A673 (cell line): ENCODE results near the gene FUZ. TPM values are rescaled to one million over a fixed set of nuclear protein-coding genes. Genes with fewer than 3 reads are reported as not detected.
A peak's percentile ranks its signal among the peaks of the same experiment; 100 is the strongest.

Experiments used
- BruUV-seq: library from RNA; stranded (reverse); fragments of 400-500 nt; replicated peaks from 2 replicates; lab custom pipeline; 2021; lab: Mats Ljungman, UMichigan
- CTCF ChIA-PET: fragments of 300-600 bp; sonication (Branson Sonifier 250); formaldehyde crosslinking; loops from one replicate; lab custom pipeline; 2022; ENCODE audit warnings: antibody characterized with exemption; lab: Charles Lee
- POLR2A ChIA-PET: fragments of 300-600 bp; sonication (Branson Sonifier 250); formaldehyde crosslinking; loops from one replicate; lab custom pipeline; 2022; ENCODE audit warnings: antibody characterized with exemption; ENCODE audit not compliant: low non-redundant PET; lab: Charles Lee
- DNase-seq: peaks from one replicate; pipeline ENCODE4 v3.0.0-alpha.2; 2015; ENCODE audit warnings: low spot score
- H3K27ac ChIP-seq: fragments of 200-600 bp; sonication (generic); 2 replicates; pipeline ENCODE4 v1.5.1; 2016; ENCODE audit warnings: mixed run types, low read depth, mild to moderate bottlenecking, mixed read lengths, antibody characterized with exemption, low read length; ENCODE audit not compliant: poor library complexity, severe bottlenecking
- H3K27me3 ChIP-seq: fragments of 200-600 bp; sonication (generic); replicated peaks from 2 replicates; pipeline ENCODE4 v1.6.1; 2017; ENCODE audit warnings: mixed run types, low read depth, mild to moderate bottlenecking, mixed read lengths, antibody characterized with exemption, low read length; ENCODE audit not compliant: insufficient read depth, poor library complexity
- H3K36me3 ChIP-seq: fragments of 200-600 bp; sonication (generic); 2 replicates; pipeline ENCODE4 v1.6.1; 2016; ENCODE audit warnings: mixed run types, mild to moderate bottlenecking, mixed read lengths, antibody characterized with exemption, low read length; ENCODE audit not compliant: insufficient read depth, poor library complexity, severe bottlenecking
- H3K4me1 ChIP-seq: fragments of 200-600 bp; sonication (generic); 2 replicates; pipeline ENCODE4 v1.6.1; 2017; ENCODE audit warnings: mixed run types, mild to moderate bottlenecking, mixed read lengths, antibody characterized with exemption, low read length; ENCODE audit not compliant: insufficient read depth, poor library complexity, severe bottlenecking
- H3K4me3 ChIP-seq: fragments of 200-600 bp; sonication (generic); 2 replicates; pipeline ENCODE4 v1.5.1; 2016; ENCODE audit warnings: low read depth, mixed run types, mild to moderate bottlenecking, mixed read lengths, low read length; ENCODE audit not compliant: poor library complexity, severe bottlenecking
- H3K9me3 ChIP-seq: fragments of 200-600 bp; sonication (generic); 2 replicates; pipeline ENCODE4 v1.6.1; 2016; ENCODE audit warnings: mixed run types, low read depth, mild to moderate bottlenecking, mixed read lengths, antibody characterized with exemption, low read length; ENCODE audit not compliant: poor library complexity, severe bottlenecking
- CTCF ChIP-seq: fragments of 300-800, 200-600 bp; sonication (generic); conservative IDR thresholded peaks from 2 replicates; pipeline ENCODE4 v1.5.1; 2017; ENCODE audit warnings: low read depth, mild to moderate bottlenecking, antibody characterized with exemption, low read length, moderate library complexity, mixed read lengths
- EZH2 ChIP-seq: fragments of 200-600 bp; sonication (generic); IDR thresholded peaks from 2 replicates; pipeline ENCODE4 v1.6.1; 2017; ENCODE audit warnings: borderline replicate concordance, low read depth, mild to moderate bottlenecking, mixed read lengths, antibody characterized with exemption, low read length; ENCODE audit not compliant: poor library complexity, severe bottlenecking
- intact Hi-C: fragments of 100-400 bp; cut with micrococcal nuclease; formaldehyde crosslinking; loops from one replicate; pipeline ENCODE4 v1.10.0; 2022; ENCODE audit not compliant: unreplicated experiment
- total RNA-seq: library from RNA; stranded (reverse); gene quantifications from 2 replicates; pipeline ENCODE4 v1.2.3, GENCODE V29; 2021

FUZ gene
- total RNA-seq, 1 experiment from 2014 or later, result 53.0 TPM

- ChIA-PET POLR2A (no interaction called here), CTCF (interaction anchor here (0.6 kb wide), 1 partner anchor 172 kb away, joined by 4 read pairs; the partner anchor contains the start of gene PRMT1)
- H3K27me3 ChIP-seq, result no peaks in the 10 kb centered on the region
- no peak for DNase-seq
- H3K4me1 ChIP-seq, result peaks cover 19% of the 10 kb centered on the region
- no TSS peak for BruUV-seq
- peaks cover 9% of the 10 kb centered on the region for H3K9me3 ChIP-seq
- no peak overlapping the region for H3K4me3 ChIP-seq
- intact Hi-C loops, result no loop called here
- no peak for TF ChIP-seq EZH2
- TF ChIP-seq CTCF, result no peak
- H3K27ac ChIP-seq, result no peak overlapping the region
- peaks cover 6% of the 10 kb centered on the region for H3K36me3 ChIP-seq
Measured at GRCh38 chr19:49848938-49849337, 35.8 kb upstream of the FUZ start.

GRCh38 chr19:49847731-49848696 is 34.9 kb upstream of the FUZ start:
- Histone ChIP-seq H3K36me3 (peaks cover 6% of the 10 kb centered on the region), H3K27me3 (no peaks in the 10 kb centered on the region), H3K4me3 (no peak overlapping the region), H3K27ac (no peak overlapping the region), H3K4me1 (peaks cover 11% of the 10 kb centered on the region), H3K9me3 (peaks cover 9% of the 10 kb centered on the region)
- POLR2A ChIA-PET, result interaction anchor here (0.7 kb wide), 1 partner anchor 33 kb away, joined by 4 read pairs; no protein-coding TSS in a partner anchor
- BruUV-seq, result no TSS peak
- intact Hi-C loops, result no loop called here
- TF ChIP-seq EZH2 (no peak), CTCF (no peak)
- CTCF ChIA-PET, result interaction anchor here (0.8 kb wide), 1 partner anchor 21 kb away, joined by 3 read pairs; no protein-coding TSS in a partner anchor
- DNase-seq, result peak; percentile 79

- BruUV-seq, result no TSS peak
- POLR2A ChIA-PET, result no interaction called here
Measured at GRCh38 chr19:49846408-49846807, 33.3 kb upstream of the FUZ start.

More at GRCh38 chr19:49846408-49846807, 33.3 kb upstream of the FUZ start:
- intact Hi-C loops, result no loop called here
- Histone ChIP-seq H3K36me3 (peaks cover 6% of the 10 kb centered on the region), H3K9me3 (peaks cover 9% of the 10 kb centered on the region), H3K27ac (no peak overlapping the region), H3K4me1 (peaks cover 5% of the 10 kb centered on the region), H3K4me3 (no peak overlapping the region), H3K27me3 (no peaks in the 10 kb centered on the region)
- DNase-seq, result no peak
- CTCF ChIA-PET, result no interaction called here
- TF ChIP-seq CTCF, result no peak
- TF ChIP-seq EZH2, result no peak
